GM21723 (cell line): ENCODE measurements around the gene DEFB119.
"Not testable (repeated sequence)": the region's sequence is repeated elsewhere in the genome, so short reads cannot be mapped to it uniquely, and the experiment has no call there.

Experiments
- ATAC-seq: cut with Tn5 transposase; IDR thresholded peaks from one replicate; pipeline ENCODE4 v1.9.1; 2021; ENCODE audit warnings: mild to moderate bottlenecking, moderate library complexity; ENCODE audit not compliant: unreplicated experiment

The DEFB119 gene, protein sequence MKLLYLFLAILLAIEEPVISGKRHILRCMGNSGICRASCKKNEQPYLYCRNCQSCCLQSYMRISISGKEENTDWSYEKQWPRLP

DNA sequence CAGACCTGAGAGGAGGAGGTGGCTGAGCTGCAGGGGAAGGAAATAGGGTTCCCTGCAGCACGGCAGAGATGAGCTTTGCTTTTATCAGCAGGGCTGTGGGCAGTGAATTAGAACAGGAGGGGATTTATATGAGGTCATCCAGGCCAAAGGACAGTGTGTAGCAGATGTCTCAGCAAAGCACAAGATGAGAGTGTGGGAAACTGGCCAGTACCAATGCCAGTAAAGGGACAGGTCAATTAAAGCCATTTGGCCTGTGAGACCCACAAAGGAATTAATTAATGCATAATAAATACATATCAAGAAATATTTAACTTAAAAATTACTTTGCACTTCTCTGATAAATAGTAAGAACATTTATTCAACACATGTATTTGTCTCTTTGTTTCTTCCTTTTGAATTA is at the start of gene DEFB119:
Gene DEFB119, minus strand, starts transcription at position 101 of the 400 bp plus-strand sequence. CDS start 107 bp downstream, outside the sequence.
- ATAC-seq: no peak

DNA sequence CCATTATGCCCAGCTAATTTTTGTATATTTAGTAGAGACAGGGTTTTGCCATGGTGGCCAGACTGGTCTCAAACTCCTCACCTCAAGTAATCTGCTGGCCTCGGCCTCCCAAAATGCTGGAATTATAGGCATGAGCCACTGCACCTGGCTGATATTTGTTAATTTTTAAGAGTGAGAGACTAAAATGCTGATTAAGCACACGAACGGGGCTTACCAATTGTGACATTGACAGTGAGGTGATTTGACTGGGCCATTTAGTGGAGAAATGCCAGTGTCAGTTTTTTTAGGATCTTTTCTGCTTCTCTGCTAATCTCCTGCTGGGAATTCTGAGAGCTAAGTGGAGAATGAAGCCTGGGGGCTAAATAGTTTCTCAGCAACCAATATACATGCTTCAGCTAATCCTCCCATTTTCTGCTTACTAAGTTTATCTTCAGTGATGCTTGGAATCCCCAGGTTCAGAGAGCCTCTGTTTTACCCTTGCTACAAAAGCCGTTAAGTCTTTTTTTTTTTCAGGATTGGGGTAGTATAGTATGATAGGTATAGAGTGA is 40.3 kb upstream of the DEFB119 start:
- ATAC-seq: no peak

DNA sequence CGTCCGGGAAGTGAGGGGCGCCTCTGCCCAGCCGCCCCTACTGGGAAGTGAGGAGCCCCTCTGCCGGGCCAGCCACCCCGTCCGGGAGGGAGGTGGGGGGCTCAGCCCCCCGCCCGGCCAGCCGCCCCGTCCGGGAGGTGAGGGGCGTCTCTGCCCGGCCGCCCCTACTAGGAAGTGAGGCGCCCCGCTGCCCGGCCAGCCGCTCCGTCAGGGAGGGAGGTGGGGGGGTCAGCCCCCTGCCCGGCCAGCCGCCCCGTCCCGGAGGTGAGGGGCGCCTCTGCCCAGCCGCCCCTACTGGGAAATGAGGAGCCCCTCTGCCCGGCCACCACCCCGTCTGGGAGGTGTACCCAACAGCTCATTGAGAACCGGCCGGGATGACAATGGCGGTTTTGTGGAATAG is 37.2 kb upstream of the DEFB119 start:
- ATAC-seq: not testable (repeated sequence)

DNA sequence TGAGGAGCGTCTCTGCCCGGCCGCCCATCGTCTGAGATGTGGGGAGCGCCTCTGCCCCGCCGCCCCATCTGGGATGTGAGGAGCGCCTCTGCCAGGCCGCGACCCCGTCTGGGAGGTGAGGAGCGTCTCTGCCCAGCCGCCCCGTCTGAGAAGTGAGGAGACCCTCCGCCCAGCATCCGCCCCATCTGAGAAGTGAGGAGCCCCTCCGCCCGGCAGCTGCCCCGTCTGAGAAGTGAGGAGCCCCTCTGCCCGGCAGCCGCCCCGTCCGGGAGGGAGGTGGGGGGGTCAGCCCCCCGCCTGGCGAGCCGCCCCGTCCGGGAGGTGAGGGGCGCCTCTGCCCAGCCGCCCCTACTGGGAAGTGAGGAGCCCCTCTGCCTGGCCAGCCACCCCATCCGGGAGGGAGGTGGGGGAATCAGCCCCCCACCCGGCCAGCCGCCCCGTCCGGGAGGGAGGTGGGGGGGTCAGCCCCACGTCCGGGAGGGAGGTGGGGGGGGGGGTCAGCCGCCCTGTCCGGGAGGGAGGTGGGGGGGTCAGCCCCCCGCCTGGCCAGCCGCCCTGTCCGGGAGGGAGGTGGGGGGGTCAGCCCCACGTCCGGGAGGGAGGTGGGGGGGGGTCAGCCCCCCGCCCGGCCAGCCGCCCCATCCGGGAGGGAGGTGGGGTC is 36.6 kb upstream of the DEFB119 start:
- ATAC-seq: not testable (repeated sequence)

DNA sequence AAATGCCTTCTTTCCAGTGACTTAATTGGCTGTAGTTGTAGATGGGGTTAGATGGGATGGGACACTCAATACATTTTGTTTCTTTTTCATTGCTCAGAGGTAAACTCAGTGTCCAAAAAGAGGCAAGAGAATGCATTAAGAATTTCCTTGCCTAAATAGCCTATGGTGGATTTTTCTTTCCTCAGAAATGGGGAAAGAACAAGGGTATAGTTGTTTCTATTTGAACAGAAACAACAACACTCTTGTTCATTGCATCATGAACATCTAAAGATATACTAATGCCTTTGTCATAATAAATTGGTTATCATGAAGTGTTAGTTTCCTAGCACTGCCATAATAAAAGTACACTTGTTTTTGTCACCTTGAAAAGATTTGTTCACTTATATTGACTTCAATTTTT is 35.4 kb upstream of the DEFB119 start:
- ATAC-seq: no peak

DNA sequence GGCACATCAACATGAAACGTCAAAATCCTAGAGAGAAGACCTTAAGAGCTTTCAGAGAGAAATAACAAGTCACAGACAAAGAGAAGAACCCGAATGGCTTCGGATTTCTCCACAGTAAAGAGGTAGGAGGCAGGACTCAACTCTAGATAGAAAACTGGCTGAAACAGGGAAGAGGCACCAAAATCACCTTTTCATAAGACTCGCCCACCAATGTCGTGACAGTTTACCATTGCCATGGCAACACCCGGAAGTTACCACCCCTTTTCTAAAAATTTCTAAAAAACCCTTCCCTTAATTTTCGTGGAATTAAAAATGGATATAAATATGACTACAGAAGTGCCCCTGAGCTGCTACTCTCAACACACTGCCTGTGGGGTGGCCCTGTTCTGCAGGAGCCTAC is 27.9 kb upstream of the DEFB119 start:
- ATAC-seq: no peak

DNA sequence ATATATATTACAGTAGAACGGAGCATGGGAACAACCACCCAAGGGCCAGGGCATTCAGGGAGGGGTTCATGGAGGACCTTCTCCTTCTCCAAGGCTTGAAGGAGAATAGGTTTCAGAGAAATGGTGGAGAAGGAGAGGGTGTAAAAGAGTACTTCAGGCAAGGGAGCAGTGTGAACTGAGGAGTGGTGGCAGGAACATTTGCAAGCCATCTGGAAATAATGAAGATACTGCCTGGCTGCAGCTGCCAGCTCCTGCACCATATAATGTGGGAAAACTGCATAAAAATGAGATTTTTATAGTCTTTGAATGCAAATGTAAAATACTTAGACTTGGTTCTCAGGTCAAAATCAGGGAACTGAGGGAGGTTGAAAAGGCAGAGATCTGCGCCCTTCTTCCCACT is 25.3 kb upstream of the DEFB119 start:
- ATAC-seq: no peak

DNA sequence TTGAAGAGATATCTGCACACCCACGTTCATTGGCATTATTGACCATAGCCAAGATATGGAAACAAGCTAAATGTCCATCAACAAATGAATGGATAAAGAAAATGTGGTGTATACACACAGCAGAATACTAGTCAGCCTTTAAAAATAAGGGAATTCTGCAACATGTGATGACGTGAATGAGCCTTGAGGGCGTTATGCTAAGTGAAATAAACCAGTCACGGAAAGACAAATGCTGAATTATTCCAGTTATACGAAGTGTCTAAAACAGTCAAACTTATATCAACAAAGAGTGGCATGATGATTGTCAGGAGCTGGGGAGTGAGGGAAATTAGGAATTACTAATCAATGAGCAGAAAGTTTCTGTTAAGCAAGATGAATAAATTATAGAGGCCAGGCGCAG is 24.0 kb upstream of the DEFB119 start:
- ATAC-seq: no peak

DNA sequence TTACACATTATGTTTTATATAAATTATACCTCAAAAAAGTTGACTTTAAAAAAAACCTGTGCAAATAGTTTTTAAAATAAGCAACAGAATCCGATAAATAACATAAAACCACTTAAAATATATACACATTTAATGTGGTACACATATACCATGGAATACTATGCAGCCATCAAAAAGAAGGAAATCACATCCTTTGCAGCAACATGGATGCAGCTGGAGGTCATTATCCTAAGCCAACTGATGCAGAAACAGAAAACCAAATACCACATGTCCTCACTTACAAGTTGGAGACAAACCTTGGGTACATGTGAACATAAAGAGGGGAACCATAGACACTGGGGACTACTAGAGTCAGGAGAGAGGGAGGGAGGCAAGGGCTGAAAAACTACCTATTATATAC is 19.6 kb upstream of the DEFB119 start:
- no peak for ATAC-seq

DNA sequence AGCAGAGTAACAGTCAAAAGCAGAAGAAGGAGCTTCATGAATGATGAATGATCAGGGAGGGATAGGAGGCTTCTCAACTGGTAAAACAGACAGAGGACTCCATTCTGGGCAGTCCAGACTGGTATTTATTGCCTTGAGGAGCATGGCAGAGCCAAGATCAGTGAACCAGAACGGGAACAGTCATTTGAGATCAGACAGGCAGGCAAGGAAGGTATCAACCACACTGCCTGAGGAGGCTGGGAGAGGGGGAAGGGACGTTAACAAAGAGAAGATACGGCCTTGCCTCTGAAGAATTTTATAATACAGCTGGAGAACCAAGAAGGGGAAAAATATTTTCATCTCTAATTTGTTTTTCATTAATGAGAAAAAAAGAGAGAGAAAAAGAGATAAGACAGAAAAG is 15.7 kb upstream of the DEFB119 start, which contains the start of gene DEFB121:
Gene DEFB121, minus strand, starts transcription at position 101 of the 400 bp plus-strand sequence. Its CDS starts 63 bp downstream, at position 38.
- no peak for ATAC-seq

DNA sequence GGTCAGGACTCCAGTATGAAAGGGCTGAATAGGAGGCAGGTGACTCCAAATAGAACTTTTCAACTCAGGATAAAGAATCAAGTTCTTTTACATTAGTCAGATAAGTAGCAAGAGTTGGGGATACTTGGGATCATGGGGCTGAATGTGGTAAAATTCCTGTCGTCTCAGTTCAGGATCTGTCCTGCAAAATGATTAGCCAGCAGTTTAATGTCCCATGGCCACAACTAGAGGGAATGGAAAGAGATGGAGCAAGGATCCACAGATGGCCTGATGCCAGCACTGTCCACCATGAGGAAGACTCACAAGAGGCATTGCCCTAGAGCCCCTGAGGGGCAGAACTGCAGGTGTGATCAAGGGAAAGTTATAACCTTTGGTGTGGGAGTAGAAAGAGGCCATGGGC is 13.5 kb upstream of the DEFB119 start:
- ATAC-seq: no peak

DNA sequence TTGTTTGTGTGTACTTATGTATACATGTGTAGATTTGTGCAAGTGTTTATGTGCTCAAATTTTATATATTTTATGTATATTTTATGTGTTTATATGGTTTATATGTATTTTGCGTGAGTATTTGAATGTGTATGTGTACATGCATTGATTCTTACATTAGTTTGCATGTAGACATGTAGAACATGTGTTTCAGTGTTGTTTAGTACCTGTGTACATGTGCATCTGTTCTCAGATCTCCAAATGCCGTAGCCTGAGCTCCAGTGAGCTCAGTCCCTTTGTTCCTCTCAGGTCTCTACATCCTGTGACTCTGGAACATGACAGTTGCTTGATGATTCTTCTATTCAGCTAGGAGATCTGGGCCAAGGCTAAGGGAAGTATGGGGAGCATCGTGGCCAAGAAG is 4.5 kb upstream of the DEFB119 start:
- no peak for ATAC-seq

DNA sequence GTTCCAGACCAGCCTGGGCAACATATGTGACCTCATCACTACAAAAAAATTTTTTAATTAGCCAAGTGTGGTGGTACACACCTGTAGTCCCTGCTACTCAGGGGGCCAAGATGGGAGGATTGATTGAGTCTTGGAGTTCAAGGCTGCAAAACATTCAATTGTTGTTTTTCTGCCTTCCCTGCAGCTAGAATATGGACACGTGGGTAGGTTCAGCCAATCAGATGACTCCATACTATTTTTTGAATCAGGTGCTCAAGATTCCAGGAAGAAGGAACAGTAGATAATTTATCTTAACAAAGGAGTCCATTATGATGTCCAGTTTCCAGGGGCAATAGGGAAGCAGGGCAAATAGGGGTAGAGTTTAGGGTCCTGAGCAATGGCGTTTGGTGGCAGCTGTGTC is 2.4 kb upstream of the DEFB119 start:
- ATAC-seq: no peak

DNA sequence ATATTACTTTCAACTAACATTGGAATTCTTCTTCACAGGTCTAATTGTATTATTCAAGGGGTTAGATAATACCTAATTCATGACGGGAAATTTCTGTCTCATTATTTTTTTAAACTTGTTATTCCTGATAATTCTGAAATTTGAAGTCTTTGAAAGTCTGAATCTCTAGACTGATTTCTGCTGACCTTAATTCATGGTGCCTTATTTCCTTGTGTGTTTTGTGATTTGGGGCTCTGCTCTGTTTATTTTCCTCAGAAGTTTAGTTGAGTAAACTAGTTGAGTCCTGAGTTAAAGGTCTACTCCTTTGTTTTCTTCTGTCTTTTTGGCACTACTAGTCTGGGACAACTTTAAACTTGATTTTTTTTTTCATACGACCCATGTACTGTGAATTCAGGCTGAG is 16.0 kb downstream of the DEFB119 start:
- no peak for ATAC-seq

DNA sequence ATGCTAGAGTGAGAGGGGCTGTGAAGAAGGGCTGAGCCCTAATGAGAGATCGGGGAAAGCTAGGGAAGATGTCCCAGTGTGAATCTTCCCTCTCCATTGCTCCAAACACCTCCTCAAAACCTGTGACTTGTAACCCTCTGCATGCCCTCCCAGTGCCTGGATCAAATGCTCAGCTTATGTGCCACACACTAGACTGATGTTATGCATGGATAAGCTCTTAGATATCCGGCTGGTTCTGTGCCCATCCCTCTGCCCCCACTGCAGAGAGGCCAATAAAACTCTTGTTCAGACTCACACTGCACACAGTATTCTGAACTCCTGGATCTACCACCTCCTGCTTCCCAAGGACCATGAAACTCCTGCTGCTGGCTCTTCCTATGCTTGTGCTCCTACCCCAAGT is 22.1 kb downstream of the DEFB119 start, which contains the start of gene DEFB118:
Gene DEFB118, plus strand, starts transcription at position 301 of the 400 bp plus-strand sequence. Its CDS starts 50 bp downstream, at position 351.
- no peak for ATAC-seq

DNA sequence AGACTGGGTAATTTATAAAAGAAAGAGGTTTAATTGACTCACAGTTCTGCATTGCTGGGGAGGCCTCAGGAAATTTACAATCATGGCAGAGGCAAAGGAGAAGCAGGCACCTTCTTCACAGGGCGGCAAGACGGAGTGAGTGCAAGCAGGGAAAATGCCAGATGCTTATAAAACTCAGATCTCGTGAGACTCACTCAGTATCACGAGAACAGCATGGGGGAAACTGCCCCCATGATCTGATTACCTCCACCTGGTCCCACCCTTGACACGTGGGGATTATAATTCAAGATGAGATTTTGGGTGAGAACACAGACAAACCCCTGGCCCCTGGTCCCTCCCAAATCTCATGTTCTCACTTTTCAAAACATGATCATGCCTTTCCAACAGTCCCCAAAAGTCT is 26.1 kb downstream of the DEFB119 start:
- ATAC-seq: not testable (repeated sequence)

DNA sequence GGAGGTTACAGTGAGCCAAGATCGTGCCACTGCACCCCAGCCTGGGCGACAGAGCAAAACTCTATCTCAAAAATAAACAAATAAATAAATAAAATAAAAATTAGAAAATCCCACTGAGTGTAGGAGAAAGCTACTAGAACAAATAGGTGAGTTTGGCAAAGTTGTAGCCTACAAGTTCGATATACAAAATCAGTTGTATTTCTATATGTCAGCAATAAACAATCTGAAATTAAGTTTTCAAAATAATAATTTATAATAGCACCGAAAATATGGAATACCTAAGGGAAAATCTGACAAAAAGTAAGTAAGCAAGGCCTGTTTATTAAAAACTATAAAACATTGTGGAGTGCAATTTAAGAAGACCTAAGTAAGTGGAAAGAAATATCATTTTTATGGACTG is 27.1 kb downstream of the DEFB119 start:
- no peak for ATAC-seq

DNA sequence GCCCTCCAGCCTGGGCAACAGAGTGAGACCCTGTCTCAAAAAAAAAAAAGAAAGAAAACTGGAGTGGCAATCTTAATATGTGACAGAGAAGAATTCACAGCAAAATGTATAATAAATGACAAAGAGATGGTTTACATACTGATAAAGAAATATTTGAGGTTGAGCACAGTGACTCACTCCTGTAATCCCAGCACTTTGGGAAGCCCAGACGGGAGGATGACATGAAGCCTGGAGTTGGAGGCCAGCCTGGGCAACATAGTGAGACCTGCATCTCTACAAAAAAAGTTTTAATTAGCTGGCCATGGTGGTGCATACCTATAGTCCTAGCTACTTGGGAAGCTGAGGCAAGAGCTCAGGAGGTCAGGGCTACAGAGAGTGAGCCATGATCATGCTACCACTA is 34.4 kb downstream of the DEFB119 start:
- ATAC-seq: no peak

DNA sequence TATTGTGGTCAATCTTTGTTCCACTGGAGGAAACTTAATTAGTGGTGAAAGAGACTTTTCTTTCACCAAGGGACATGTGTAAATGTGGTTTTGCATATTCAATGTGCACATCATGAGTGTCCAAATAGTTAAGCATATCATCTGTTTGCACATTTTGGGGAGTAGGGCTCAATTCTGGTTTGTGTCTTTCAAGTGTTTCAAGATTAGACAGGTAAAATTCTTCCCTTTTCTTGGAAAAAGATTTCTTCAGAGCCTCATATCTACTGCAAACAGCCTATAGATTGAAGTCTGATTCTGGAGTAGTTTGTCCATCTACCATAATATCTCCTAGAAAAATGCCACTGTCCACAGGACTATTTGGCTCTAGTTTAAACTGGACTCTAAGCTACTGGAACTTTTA is 48.9 kb downstream of the DEFB119 start:
- ATAC-seq: no peak

DNA sequence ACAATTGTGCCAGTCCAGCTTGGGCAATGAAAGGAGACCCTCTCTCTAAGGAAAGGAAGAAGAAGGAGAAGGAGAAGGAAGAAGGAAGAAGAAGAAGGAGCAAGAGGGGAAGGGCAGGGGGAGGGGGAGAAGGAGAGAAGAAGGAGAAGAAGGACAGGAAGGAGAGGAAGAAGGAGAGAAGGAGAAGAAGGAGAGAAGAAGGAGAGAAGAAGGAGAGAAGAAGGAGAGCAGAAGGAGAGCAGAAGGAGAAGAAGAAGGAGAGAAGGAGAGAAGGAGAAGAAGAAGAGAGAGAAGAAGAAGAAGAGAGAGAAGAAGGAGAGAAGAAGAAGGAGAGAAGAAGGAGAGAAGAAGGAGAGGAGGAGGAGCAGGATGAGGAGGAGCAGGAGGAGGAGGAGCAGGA is 59.5 kb downstream of the DEFB119 start:
- ATAC-seq: no peak
